Spleen (tissue), 11 donors: ENCODE data around the gene COL12A1. TPM values are rescaled to one million over a fixed set of nuclear protein-coding genes. Genes with fewer than 3 reads are reported as not detected.

ENCODE experiments used
- DNase-seq: peaks from one replicate; pipeline ENCODE4 v3.0.0-alpha.2; 2020
- H3K27ac ChIP-seq, 8 donors: fragments of 200-600 bp; sonication (generic) in 7 of 8; 1 replicate in 4 of 8; 2 replicates in 4 of 8; pipeline versions ENCODE4 v1.5.0 to v1.8.0; 2016 to 2021; ENCODE audit warnings: inconsistent platforms in 4 of 8, mild to moderate bottlenecking in 4 of 8, moderate library complexity in 1 of 8
- H3K27me3 ChIP-seq, 7 donors: fragments of 200-600 bp; sonication (generic) in 6 of 7; replicated peaks in 1 of 7; 1 replicate in 4 of 7; 2 replicates in 3 of 7; pipeline versions ENCODE4 v1.5.0 to v1.8.0; 2016 to 2021; ENCODE audit warnings: inconsistent platforms in 3 of 7, mild to moderate bottlenecking in 1 of 7
- H3K36me3 ChIP-seq, 6 donors: fragments of 200-600 bp; sonication (generic) in 5 of 6; 1 replicate in 4 of 6; 2 replicates in 2 of 6; pipeline versions ENCODE4 v1.5.0 to v1.8.0; 2016 to 2021; ENCODE audit warnings: inconsistent platforms in 2 of 6
- H3K4me1 ChIP-seq, 6 donors: fragments of 200-600 bp; sonication (generic) in 5 of 6; 1 replicate in 3 of 6; 2 replicates in 3 of 6; pipeline versions ENCODE4 v1.5.0 to v1.8.0; 2016 to 2021; ENCODE audit warnings: inconsistent platforms in 3 of 6
- H3K4me3 ChIP-seq, 8 donors: fragments of 200-600 bp; sonication (generic) in 7 of 8; 1 replicate in 4 of 8; 2 replicates in 4 of 8; pipeline versions ENCODE4 v1.5.0 to v1.8.0; 2016 to 2021; ENCODE audit warnings: inconsistent platforms in 4 of 8, mild to moderate bottlenecking in 4 of 8, moderate library complexity in 2 of 8
- H3K9me3 ChIP-seq, 8 donors: fragments of 200-600 bp; sonication (generic) in 7 of 8; 1 replicate in 4 of 8; 2 replicates in 4 of 8; pipeline versions ENCODE4 v1.5.0 to v1.8.0; 2016 to 2021; ENCODE audit warnings: inconsistent platforms in 4 of 8
- POLR2A ChIP-seq, 3 donors: fragments of 450-650 bp; IDR thresholded peaks; one replicate each; pipeline ENCODE4 v1.5.1; 2017; ENCODE audit warnings: antibody characterized with exemption in 3 of 3, mild to moderate bottlenecking in 1 of 3
- POLR2AphosphoS5 ChIP-seq, 3 donors: sonication (generic); formaldehyde crosslinking; IDR thresholded peaks; one replicate each; pipeline ENCODE4 v1.5.1; 2017; ENCODE audit warnings: antibody characterized with exemption in 3 of 3
- WGBS, 5 donors: extraction: QIAGEN DNeasy Blood & Tissue Kit in 3 of 5; methylation state at CpG; one replicate each; pipeline versions ENCODE4 v1.1.5 to v1.1.7; 2013 to 2018; 5-methylcytosine and 5-hydroxymethylcytosine counted together
- intact Hi-C: fragments of 100-400 bp; cut with DNase I; formaldehyde crosslinking; loops from one replicate; pipeline ENCODE4 v1.15.0; 2023; ENCODE audit warnings: low total_unique reads
- polyA plus RNA-seq, 3 donors: library from polyadenylated mRNA; stranded (reverse); fragments of 200-250 nt; gene quantifications; one replicate each; pipeline ENCODE4 v1.2.1, GENCODE V29; 2013
- total RNA-seq, 7 donors: library from RNA; depleted of rRNA in 3 of 7; stranded (reverse); fragments of >200 nt in 3 of 7; fragmentation: NEBNext Ultra II Directional in 4 of 7; extraction: Animal tissue kit (Norgen Biotek cat#: 25700) in 4 of 7; gene quantifications; one replicate each; pipeline versions ENCODE4 v1.1.0 to v1.2.1, GENCODE V29; 2016 to 2021
- TF ChIP-seq, protein P1 (sequence below), 11 experiments: fragments of 200-600 bp in 7 of 11; fragments of 450-650 bp in 4 of 11; sonication (generic) in 4 of 11; IDR thresholded peaks in 8 of 11; conservative IDR thresholded peaks in 3 of 11; 1 replicate in 7 of 11; 2 replicates in 4 of 11; pipeline versions ENCODE4 v1.4.0 to v1.8.0; 2016 to 2021; ENCODE audit warnings: antibody characterized with exemption in 11 of 11, inconsistent platforms in 4 of 11, mild to moderate bottlenecking in 1 of 11
- donor health status: healthy with polysubstance abuse.
- donor health status: DM: no; HTN: no; CAD: no; lungs with moderate emphysema.
- donor health status: DM: no; HTN: no; CAD: no.
- donor health status: Bipolar disorder and iron deficiency.
- donor health status: healthy.
- donor health status: DM: no; HTN: no; CAD: no.
- donor health status: DM: yes; HTN: yes; CAD: no.

COL12A1 gene
- total and polyA plus RNA-seq, 10 donors, result 2.5 to 32.6 (median 21.2) TPM

- no peaks in the 10 kb centered on the region for H3K36me3 ChIP-seq
- H3K4me1 ChIP-seq, result no peaks in the 10 kb centered on the region
- H3K27me3 ChIP-seq, result no peaks in the 10 kb centered on the region
- H3K4me3 ChIP-seq, result no peak overlapping the region
- DNase-seq, result no peak
- no peaks in the 10 kb centered on the region for H3K9me3 ChIP-seq
- TF ChIP-seq POLR2AphosphoS5 (IDR thresholded peaks at IDR 0.05) (no peak), POLR2A (IDR thresholded peaks at IDR 0.05) (no peak)
- TF ChIP-seq, protein P1, sequence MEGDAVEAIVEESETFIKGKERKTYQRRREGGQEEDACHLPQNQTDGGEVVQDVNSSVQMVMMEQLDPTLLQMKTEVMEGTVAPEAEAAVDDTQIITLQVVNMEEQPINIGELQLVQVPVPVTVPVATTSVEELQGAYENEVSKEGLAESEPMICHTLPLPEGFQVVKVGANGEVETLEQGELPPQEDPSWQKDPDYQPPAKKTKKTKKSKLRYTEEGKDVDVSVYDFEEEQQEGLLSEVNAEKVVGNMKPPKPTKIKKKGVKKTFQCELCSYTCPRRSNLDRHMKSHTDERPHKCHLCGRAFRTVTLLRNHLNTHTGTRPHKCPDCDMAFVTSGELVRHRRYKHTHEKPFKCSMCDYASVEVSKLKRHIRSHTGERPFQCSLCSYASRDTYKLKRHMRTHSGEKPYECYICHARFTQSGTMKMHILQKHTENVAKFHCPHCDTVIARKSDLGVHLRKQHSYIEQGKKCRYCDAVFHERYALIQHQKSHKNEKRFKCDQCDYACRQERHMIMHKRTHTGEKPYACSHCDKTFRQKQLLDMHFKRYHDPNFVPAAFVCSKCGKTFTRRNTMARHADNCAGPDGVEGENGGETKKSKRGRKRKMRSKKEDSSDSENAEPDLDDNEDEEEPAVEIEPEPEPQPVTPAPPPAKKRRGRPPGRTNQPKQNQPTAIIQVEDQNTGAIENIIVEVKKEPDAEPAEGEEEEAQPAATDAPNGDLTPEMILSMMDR (IDR thresholded peaks at IDR 0.05 in 8 of 11, conservative IDR thresholded peaks at IDR 0.05 in 3 of 11), result no peak
- WGBS, 5 donors, result 48 to 83% (median 73%) methylated on average over 2 of the region's 2 CpGs
- no peak overlapping the region for H3K27ac ChIP-seq
- intact Hi-C loops, result no loop called here
Measured at GRCh38 chr6:75124085-75124484, 81.8 kb downstream of the COL12A1 start.

DNA sequence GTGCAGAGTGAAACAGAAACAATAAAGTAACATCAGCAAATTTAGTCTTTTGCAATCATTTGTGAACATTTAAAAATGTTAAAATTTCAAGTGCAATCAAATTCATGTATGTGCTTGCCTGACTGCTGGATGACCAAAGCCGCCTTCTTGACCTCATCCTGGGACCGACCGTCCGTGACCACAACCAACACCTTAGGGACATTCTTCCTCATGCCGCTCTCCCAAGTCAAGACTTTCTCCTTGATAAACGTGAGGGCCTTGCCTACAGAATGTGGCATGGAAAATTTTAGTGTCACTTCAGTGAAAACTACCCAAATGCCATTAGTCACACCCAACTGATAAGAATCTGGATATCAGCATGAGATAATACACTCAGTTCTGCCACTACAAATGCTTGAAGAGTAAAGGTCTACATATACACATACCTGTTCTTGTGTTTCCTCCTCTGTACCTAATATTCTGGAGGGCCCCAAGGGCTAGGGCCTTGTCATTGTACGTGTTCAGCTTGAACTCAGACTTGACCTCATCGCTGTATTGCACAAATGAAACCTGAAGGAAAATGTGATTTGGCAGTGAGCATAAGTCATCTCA lies 86.8 kb downstream of the COL12A1 start:
- no peaks in the 10 kb centered on the region for H3K4me1 ChIP-seq
- no peaks in the 10 kb centered on the region for H3K27me3 ChIP-seq
- intact Hi-C loops, result no loop called here
- no peak overlapping the region for H3K27ac ChIP-seq
- H3K4me3 ChIP-seq, result no peak overlapping the region
- H3K9me3 ChIP-seq, result no peaks in the 10 kb centered on the region
- no peak for DNase-seq
- WGBS, 5 donors, result 88 to 94% (median 90%) methylated on average over 8 of the region's 8 CpGs
- TF ChIP-seq, protein P1 (IDR thresholded peaks at IDR 0.05 in 8 of 11, conservative IDR thresholded peaks at IDR 0.05 in 3 of 11), result no peak
- TF ChIP-seq POLR2AphosphoS5 (IDR thresholded peaks at IDR 0.05), result no peak
- TF ChIP-seq POLR2A (IDR thresholded peaks at IDR 0.05), result no peak
- no peaks in the 10 kb centered on the region for H3K36me3 ChIP-seq

- H3K9me3 ChIP-seq, result no peaks in the 10 kb centered on the region
- H3K4me1 ChIP-seq, result no peaks in the 10 kb centered on the region
- H3K36me3 ChIP-seq, result no peaks in the 10 kb centered on the region
- no peaks in the 10 kb centered on the region for H3K27me3 ChIP-seq
- intact Hi-C loops, result no loop called here
- TF ChIP-seq POLR2AphosphoS5 (IDR thresholded peaks at IDR 0.05), result no peak
- TF ChIP-seq POLR2A (IDR thresholded peaks at IDR 0.05), result no peak
- TF ChIP-seq, protein P1 (IDR thresholded peaks at IDR 0.05 in 8 of 11, conservative IDR thresholded peaks at IDR 0.05 in 3 of 11), result no peak
- H3K4me3 ChIP-seq, result no peak overlapping the region
- DNase-seq, result no peak
- 82 to 92% (median 85%) methylated on average over 2 of the region's 2 CpGs for WGBS, 5 donors
- no peak overlapping the region for H3K27ac ChIP-seq
Measured at GRCh38 chr6:75117701-75118100, 88.2 kb downstream of the COL12A1 start.

DNA sequence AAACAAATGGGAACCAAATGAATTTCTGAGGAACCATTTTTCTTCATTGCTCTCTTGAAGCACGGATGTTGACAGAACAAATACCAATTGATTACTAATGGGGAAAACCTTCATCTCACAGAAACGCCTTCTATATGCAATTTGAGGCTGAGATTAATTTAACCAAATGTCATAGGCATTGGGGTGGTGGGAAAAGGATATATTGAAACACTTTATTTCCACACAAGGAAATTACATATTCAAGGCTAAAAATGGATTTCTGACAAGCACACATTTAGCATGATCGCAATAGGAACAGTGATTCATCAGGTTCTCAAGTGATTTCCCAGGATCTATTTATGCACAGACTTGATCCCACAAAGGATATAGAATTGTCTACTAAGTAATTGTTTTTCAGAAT lies 88.9 kb downstream of the COL12A1 start:
- WGBS, 5 donors, result 75 to 93% (median 81%) methylated on average over 3 of the region's 3 CpGs
- intact Hi-C loops, result no loop called here
- H3K4me3 ChIP-seq, result no peak overlapping the region
- H3K36me3 ChIP-seq, result no peaks in the 10 kb centered on the region
- H3K4me1 ChIP-seq, result no peaks in the 10 kb centered on the region
- no peaks in the 10 kb centered on the region for H3K27me3 ChIP-seq
- no peak overlapping the region for H3K27ac ChIP-seq
- no peak for DNase-seq
- no peaks in the 10 kb centered on the region for H3K9me3 ChIP-seq
- TF ChIP-seq POLR2AphosphoS5 (IDR thresholded peaks at IDR 0.05) (no peak), POLR2A (IDR thresholded peaks at IDR 0.05) (no peak)
- TF ChIP-seq, protein P1 (IDR thresholded peaks at IDR 0.05 in 8 of 11, conservative IDR thresholded peaks at IDR 0.05 in 3 of 11), result no peak
